Ascending aorta (tissue), 2 donors: Measurements from ENCODE around the gene PLCH2. TPM values are rescaled to one million over a fixed set of nuclear protein-coding genes. Genes with fewer than 3 reads are reported as not detected.

ENCODE experiments used
- DNase-seq, 2 donors: peaks; one replicate each; pipeline ENCODE4 v3.0.0-alpha.2; 2019; ENCODE audit warnings: low spot score in 2 of 2
- H3K27ac ChIP-seq, 2 donors: fragments of 200-600 bp; sonication (generic); one replicate each; pipeline ENCODE4 v1.5.1; 2016 to 2017; ENCODE audit warnings: mild to moderate bottlenecking in 1 of 2
- H3K27me3 ChIP-seq: fragments of 200-600 bp; sonication (generic); one replicate; pipeline ENCODE4 v1.5.1; 2017
- H3K36me3 ChIP-seq, 2 donors: fragments of 200-600 bp; sonication (generic); one replicate each; pipeline ENCODE4 v1.5.1; 2016
- H3K4me1 ChIP-seq, 2 donors: fragments of 200-600 bp; sonication (generic); one replicate each; pipeline ENCODE4 v1.5.1; 2016 to 2017; ENCODE audit warnings: mild to moderate bottlenecking in 1 of 2
- H3K4me3 ChIP-seq, 2 donors: fragments of 200-600 bp; sonication (generic); one replicate each; pipeline ENCODE4 v1.5.1; 2016 to 2017; ENCODE audit warnings: mild to moderate bottlenecking in 1 of 2
- H3K9me3 ChIP-seq, 2 donors: fragments of 200-600 bp; sonication (generic); one replicate each; pipeline ENCODE4 v1.5.1; 2016
- intact Hi-C: fragments of 100-400 bp; cut with DNase I; formaldehyde crosslinking; loops from one replicate; pipeline ENCODE4 v1.15.1; 2023
- total RNA-seq: library from RNA; depleted of rRNA; stranded (reverse); fragments of >200 nt; gene quantifications from one replicate; pipeline ENCODE4 v1.1.0, GENCODE V29; 2016
- TF ChIP-seq, protein P1 (sequence below), 3 experiments: fragments of 200-600 bp in 2 of 3; fragments of 450-650 bp in 1 of 3; sonication (generic) in 2 of 3; IDR thresholded peaks; one replicate each; pipeline ENCODE4 v1.5.1; 2016 to 2019; ENCODE audit warnings: antibody characterized with exemption in 3 of 3, mild to moderate bottlenecking in 1 of 3, moderate library complexity in 1 of 3

PLCH2 gene
- total RNA-seq, 1 donor from 2014 or later, result not detected

DNA sequence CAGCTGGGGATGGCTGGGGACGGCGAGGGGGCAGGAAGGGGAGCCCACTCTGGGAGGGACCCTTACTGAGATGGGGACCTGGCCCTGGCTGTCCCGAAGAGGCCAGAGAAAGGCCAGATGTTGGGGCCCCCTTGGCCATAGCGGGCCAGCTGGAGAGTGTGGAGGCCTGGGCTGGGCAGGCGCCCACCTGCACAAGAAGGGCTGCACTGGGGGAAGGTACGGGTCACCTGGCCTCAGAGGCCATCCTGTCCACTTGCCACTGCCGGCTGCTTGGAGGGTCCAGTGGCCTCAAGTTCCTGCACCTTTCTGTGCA, 5.0 kb upstream of the PLCH2 start:
- peaks cover 11% of the 10 kb centered on the region for H3K27me3 ChIP-seq
- no peaks in the 10 kb centered on the region for H3K36me3 ChIP-seq
- no peak overlapping the region for H3K27ac ChIP-seq
- no peaks in the 10 kb centered on the region for H3K4me1 ChIP-seq
- H3K4me3 ChIP-seq, result no peak overlapping the region
- no peaks in the 10 kb centered on the region for H3K9me3 ChIP-seq
- intact Hi-C loops, result no loop called here
- no peak for DNase-seq
- TF ChIP-seq, protein P1, sequence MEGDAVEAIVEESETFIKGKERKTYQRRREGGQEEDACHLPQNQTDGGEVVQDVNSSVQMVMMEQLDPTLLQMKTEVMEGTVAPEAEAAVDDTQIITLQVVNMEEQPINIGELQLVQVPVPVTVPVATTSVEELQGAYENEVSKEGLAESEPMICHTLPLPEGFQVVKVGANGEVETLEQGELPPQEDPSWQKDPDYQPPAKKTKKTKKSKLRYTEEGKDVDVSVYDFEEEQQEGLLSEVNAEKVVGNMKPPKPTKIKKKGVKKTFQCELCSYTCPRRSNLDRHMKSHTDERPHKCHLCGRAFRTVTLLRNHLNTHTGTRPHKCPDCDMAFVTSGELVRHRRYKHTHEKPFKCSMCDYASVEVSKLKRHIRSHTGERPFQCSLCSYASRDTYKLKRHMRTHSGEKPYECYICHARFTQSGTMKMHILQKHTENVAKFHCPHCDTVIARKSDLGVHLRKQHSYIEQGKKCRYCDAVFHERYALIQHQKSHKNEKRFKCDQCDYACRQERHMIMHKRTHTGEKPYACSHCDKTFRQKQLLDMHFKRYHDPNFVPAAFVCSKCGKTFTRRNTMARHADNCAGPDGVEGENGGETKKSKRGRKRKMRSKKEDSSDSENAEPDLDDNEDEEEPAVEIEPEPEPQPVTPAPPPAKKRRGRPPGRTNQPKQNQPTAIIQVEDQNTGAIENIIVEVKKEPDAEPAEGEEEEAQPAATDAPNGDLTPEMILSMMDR (IDR thresholded peaks at IDR 0.05), result no peak

DNA sequence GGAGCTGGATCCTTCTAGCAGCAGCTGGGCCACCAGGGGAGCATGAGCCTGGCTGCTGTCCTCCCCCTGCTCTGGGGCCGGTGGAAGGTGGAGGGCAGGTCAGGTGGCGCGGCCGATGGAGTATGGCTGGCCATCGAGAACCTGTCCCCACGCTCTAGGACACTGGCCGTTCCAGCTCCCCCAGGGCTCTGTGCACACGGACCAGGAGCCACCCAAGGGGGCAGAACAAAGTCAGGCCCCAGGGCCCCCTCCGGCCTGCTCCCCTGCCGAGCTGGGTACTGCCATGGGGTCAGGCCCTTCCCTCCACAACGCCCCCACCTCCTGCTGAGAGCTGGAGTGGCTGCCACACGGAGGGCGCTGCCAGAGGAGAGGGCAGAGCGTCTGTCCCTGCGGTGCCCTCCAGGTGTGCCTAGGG, 4.5 kb upstream of the PLCH2 start:
- Histone ChIP-seq H3K27me3 (peaks cover 6% of the 10 kb centered on the region), H3K9me3 (no peaks in the 10 kb centered on the region), H3K4me1 (no peaks in the 10 kb centered on the region), H3K27ac (no peak overlapping the region), H3K36me3 (no peaks in the 10 kb centered on the region), H3K4me3 (no peak overlapping the region)
- intact Hi-C loops, result no loop called here
- no peak for DNase-seq
- TF ChIP-seq, protein P1 (IDR thresholded peaks at IDR 0.05), result no peak

DNA sequence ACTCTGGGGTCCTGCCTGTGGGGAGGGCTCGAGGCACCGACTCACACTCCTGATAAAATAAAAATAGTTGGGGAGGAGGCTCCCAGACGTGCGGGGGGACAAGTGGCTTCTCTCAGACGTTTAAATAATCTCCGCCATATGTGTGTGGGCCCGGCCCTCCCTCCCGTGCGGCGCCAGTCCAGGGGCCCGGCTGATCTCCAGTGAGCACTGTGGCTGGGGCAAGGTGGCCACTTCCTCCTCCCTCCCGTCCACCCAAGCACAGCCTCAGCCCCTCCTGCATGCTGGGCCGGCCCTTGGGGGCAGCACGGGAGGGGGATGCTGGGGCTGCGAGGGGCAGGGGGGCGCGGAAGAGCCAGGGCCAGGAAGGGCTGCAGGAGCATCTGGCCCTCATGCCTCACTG, 4.0 kb upstream of the PLCH2 start:
- Histone ChIP-seq H3K4me1 (no peaks in the 10 kb centered on the region), H3K36me3 (no peaks in the 10 kb centered on the region), H3K27me3 (peaks cover 3% of the 10 kb centered on the region), H3K4me3 (no peak overlapping the region), H3K27ac (no peak overlapping the region), H3K9me3 (no peaks in the 10 kb centered on the region)
- TF ChIP-seq, protein P1 (IDR thresholded peaks at IDR 0.05), result no peak
- intact Hi-C loops, result no loop called here
- no peak for DNase-seq

DNA sequence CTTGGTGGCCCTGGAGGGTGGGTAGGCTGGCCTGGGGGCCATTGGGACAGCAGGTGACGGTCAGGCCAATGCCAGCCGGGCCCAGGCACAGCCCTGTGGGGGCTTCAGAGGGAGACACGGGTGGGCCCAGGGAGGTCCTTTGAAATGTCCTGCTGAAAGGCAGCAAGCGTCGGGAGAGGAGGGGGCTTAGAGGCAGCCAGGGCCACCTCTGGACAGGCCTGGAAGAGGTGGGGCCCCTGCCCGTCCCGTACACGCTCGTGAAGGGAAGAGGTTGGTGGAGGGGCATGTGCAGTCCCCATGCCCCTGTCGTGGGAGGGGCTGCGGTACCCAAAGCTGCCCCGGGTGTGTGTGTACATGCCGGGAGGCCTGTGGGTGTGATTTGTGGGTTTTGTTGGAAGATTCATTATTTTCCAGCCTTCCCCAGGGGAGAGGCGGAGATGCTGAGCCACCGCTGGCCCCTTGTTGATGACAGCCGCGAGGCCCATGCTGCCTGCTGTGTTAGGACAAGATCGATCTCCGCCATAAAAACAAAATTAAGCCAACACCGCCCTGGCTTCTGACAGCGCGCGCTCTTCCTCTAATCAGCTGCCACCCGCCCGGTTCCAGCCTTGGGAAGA, 3.4 kb upstream of the PLCH2 start:
- Histone ChIP-seq H3K36me3 (no peaks in the 10 kb centered on the region), H3K27ac (no peak overlapping the region), H3K27me3 (no peaks in the 10 kb centered on the region), H3K4me1 (no peaks in the 10 kb centered on the region), H3K9me3 (no peaks in the 10 kb centered on the region), H3K4me3 (no peak overlapping the region)
- intact Hi-C loops, result no loop called here
- DNase-seq, result no peak
- TF ChIP-seq, protein P1 (IDR thresholded peaks at IDR 0.05), result no peak

DNA sequence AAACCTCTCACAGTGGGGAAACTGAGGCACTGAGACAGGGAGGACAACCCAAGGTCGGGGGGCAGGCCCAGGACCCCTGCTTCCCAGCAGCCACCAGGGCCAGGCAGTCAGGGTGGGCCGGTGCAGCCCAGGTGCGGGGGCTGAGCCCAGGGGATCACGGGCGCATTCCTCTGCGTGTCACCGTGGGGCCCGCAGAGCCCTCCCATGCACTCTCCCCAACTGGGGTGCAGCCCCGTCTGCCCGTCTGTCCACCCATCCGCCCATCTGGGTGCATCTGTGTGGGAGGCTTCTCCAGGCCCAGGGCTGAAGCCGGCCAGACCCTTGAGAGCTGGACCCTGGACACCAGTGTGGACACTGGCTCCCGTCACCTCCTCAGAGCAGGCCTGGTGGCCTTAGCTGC, 2.9 kb upstream of the PLCH2 start:
- intact Hi-C loops, result no loop called here
- Histone ChIP-seq H3K27ac (no peak overlapping the region), H3K9me3 (no peaks in the 10 kb centered on the region), H3K4me3 (no peak overlapping the region), H3K27me3 (no peaks in the 10 kb centered on the region), H3K4me1 (no peaks in the 10 kb centered on the region), H3K36me3 (no peaks in the 10 kb centered on the region)
- DNase-seq, result no peak
- TF ChIP-seq, protein P1 (IDR thresholded peaks at IDR 0.05), result no peak
